Fibroblast of skin of abdomen (primary cell): ENCODE results near the gene HOXD8.

Experiments used
- DNase-seq: peaks from one replicate; pipeline ENCODE4 v3.0.0-alpha.2; 2013

HOXD8 gene

GRCh38 chr2:176117162-176117822, 12.2 kb upstream of the HOXD8 start:
- DNase-seq, result no peak

GRCh38 chr2:176117823-176118371, 11.6 kb upstream of the HOXD8 start:
- no peak for DNase-seq

GRCh38 chr2:176118601-176119339, 10.7 kb upstream of the HOXD8 start:
- peak; percentile 44 for DNase-seq

- DNase-seq, result no peak
These were observed 8.9 kb upstream of the HOXD8 start for GRCh38 chr2:176120364-176121189.

DNA sequence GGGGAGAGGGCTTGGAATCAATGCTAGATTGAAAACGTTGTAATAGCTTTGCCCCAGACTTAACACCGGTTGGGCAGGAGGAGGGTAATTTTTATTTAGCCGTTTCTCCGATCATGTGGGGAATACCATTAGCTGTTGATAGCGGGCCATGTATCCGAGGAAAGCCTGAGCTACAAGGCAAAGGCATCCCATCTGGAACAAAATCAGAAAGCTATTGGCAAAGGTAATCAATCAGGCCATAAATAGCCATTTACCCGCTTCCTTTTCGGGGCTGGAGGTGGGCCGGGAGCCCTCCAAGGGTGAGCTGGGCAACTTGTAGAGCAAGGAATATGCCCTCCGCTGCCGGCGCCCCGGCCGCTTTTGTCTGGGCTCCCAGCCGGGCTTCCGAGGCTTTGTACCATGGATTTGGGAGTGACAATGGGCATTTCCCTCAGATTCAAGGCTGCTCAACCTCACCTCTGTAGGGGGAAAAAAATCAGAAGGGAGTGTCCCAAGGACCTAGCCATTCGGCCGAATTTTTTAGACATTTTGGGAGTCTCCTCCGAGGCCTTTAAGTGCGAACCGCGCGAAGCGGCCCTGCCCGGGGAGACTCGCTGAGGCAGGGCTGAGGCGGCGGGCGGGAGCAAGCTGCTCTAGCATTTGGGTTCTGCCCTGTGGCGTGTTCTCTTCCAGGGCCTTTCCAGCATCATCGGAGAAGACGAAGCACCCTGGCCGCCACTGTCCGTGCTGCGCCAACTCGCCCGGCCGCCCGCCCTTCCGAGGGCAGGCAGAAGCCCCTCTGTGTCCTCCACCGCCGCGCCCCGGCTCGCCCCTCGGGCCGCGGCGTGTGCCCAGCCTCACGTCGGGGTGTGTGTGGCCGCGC, 8.1 kb upstream of the HOXD8 start:
- no peak for DNase-seq

DNA sequence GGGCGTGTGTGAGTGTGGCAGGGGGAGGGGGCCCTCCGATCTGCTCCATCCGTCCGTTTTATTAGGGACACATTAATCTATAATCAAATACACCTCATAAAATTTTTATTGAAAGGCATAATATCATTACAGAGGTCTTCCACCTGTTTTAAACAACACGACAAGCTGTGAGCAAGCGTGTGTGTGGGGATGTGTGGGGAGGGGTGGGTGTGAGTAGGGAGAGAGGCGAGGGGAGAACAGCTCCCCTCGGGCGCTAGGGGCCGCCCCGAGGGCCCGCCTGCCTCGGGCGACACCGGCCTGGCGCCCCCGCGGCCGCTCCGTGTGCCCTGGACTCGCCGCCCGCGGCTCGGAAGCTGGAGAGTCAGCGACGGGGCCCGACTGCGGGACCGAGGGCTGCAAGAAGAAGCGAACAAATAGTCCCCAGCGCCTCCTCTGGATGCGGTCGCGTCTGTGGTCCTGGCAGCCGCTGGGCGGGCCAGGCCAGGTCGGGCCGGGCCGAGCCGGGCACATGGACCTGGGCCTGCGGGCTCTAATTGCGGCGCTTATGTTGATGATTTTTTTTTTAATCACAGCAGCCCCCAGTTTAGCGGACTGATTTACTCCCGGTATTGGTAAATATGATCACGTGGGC, 7.3 kb upstream of the HOXD8 start:
- no peak for DNase-seq

DNA sequence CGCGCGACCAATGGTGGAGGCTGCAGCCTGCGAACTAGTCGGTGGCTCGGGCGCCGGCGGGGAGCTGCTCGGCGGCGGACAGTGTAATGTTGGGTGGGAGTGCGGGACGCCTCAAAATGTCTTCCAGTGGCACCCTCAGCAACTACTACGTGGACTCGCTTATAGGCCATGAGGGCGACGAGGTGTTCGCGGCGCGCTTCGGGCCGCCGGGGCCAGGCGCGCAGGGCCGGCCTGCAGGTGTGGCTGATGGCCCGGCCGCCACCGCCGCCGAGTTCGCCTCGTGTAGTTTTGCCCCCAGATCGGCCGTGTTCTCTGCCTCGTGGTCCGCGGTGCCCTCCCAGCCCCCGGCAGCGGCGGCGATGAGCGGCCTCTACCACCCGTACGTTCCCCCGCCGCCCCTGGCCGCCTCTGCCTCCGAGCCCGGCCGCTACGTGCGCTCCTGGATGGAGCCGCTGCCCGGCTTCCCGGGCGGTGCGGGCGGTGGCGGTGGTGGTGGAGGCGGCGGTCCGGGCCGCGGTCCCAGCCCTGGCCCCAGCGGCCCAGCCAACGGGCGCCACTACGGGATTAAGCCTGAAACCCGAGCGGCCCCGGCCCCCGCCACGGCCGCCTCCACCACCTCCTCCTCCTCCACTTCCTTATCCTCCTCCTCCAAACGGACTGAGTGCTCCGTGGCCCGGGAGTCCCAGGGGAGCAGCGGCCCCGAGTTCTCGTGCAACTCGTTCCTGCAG, 6.7 kb upstream of the HOXD8 start, which contains the start of gene HOXD9:
Gene HOXD9 (plus strand): TSS at position 37 of the 728 bp plus-strand sequence. CDS start 50 bp downstream, at position 87.
- peak; percentile 86 for DNase-seq

DNA sequence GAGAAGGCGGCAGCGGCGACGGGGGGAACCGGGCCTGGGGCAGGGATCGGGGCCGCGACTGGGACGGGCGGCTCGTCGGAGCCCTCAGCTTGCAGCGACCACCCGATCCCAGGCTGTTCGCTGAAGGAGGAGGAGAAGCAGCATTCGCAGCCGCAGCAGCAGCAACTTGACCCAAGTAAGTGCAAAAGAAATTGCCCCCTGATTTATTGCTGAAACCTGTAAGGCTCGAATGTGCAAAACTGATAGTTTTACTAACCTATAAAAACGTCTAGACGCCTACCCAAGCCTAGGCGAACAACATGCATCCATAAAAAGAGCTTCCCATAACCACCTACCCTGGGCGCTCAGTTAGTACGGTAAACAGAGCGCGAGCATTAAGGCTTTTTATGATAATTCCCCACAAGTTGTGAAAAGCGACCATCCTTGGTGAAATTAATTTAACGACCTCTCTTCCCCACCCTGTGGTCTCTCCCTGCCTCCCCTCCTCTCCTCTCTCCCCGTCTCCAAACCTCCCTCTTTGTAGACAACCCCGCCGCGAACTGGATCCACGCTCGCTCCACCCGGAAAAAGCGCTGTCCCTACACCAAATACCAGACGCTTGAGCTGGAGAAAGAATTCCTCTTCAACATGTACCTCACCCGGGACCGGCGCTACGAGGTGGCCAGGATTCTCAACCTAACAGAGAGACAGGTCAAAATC, 5.9 kb upstream of the HOXD8 start:
- peak; percentile 31 for DNase-seq

DNA sequence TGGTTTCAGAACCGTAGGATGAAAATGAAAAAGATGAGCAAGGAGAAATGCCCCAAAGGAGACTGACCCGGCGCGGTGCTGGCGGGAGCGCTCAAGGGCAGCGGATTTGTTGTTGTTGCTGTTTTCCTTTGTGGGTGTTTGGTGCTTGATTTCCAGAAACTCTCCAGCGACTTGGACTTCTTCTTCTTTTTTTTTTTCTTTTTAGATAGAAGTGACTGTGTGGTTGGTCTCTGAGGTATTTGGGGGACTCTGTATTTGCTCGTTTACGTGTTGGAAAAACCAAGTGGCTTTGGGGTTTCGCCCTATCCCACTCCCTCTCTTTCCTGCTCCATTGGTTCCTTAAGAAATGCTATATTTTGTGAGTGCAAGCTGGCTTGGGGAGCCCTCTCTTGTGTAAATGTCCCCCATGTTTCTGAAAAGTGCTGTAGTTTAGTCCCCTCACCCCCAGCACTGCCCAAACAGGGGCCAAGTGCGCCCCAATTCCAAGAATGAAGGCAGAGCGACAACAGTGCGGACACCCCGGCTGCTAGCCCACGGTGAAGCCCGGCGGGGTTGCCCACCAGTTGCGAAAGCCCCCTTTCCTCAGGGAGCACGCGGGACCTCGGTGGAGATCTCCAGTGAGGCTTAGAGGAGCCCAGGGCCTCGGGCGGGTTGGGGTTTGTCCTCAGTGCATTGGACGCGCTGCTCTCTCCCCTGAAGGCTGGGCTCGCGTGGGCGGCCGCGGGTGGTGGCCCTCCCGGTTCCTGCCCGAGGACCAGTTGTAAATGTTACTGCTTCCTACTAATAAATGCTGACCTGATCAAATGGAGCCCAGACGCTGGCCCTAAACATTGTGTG, 5.2 kb upstream of the HOXD8 start:
- DNase-seq, result no peak

- no peak for DNase-seq
These were observed 4.3 kb upstream of the HOXD8 start for GRCh38 chr2:176124947-176125771.

DNA sequence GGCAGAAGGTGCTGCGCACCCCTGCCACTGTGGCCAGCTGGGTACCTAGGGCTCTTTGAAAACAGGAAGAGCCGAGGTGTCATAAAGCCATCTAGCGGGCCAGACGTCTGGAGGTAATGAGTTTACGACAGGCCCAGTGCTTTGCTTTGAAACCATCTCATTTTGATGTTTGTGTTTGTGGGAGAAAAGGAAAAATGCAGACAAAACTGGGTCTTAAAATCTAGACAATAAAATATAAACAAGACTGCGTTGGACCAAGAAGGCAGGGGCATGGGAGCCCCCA, 3.8 kb upstream of the HOXD8 start:
- no peak for DNase-seq

DNA sequence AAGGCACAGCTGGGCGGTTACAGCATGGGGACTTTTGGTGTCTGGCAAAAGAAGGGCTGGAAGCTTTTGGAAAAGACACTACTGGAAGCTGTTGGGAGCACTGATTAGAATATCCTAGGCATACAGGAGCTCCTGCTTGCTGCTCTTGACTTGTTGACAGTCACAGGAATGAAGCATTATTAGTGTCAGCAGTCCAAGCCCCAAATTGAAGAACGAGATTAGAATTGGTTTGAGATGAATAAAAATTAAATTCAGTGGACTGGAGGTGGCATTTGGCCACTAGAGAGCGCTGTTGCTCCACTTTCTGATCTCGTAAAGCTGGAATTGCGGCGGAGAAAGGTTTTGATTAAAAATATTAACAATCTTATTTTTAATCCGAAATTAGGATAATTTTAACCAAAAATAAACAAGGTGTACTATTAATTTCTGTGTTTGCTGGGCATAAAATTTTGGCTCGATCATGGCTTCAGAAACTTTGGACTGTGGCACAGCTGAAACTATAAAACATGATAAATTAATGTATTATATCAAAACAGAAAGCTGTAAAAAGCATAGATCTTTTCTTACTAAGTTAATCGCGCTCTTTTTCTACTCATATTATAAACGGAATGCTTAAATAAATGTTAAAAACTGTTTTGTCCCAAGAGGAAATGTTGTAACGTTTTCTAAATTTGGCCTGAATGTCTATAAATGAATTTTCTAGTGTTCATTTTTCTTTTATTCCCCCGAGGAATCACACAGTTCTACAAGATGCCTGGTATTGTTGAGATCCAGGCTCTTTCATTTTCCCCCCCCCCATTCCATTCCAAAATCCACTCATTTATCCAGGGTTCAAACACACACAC, 2.4 kb upstream of the HOXD8 start:
- DNase-seq, result peak; percentile 75

DNA sequence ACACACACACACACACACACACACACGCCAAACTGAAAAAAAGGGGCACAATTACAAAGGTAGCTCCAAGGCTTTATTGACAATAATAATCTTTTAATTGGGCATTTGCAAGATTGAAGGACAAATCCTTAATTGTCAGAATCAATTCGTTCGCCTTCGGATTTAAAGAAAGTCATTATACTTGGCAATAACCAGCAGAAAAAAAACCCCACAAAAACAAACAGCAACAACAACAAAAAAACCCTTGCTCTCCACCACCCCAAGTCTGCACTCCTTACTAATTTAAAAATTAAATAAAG, 1.8 kb upstream of the HOXD8 start:
- no peak for DNase-seq

GRCh38 chr2:176128172-176128981, 1.1 kb upstream of the HOXD8 start:
- peak; percentile 59 for DNase-seq

DNA sequence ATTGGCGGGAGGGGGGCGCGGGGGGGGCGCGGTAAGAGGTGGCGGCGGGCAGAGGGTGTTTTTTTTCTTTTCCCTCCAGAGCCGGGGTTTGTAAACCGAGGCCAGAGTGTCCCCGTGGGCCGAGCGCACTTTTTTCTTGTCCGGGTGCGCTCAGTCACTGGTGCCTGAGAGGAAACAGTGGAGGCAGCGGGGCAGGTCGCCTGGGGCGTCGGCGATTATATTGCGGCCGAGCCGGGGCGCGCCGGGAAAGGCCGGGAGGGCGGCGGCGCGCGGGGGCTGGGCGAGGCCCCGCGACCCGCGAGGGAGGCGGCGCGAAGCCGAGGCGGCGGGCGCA, 275 bp downstream of the HOXD8 start:
- no peak for DNase-seq

- peak; percentile 99 for DNase-seq
These were observed 847 bp downstream of the HOXD8 start for GRCh38 chr2:176130147-176130956.
